Measurements from ENCODE around the gene APBA1. TPM values are rescaled to one million over a fixed set of nuclear protein-coding genes. Genes with fewer than 3 reads are reported as not detected.

Gene APBA1
- total RNA-seq, 2 experiments from 2014 or later, result 0.47 to 1.4 TPM

DNA sequence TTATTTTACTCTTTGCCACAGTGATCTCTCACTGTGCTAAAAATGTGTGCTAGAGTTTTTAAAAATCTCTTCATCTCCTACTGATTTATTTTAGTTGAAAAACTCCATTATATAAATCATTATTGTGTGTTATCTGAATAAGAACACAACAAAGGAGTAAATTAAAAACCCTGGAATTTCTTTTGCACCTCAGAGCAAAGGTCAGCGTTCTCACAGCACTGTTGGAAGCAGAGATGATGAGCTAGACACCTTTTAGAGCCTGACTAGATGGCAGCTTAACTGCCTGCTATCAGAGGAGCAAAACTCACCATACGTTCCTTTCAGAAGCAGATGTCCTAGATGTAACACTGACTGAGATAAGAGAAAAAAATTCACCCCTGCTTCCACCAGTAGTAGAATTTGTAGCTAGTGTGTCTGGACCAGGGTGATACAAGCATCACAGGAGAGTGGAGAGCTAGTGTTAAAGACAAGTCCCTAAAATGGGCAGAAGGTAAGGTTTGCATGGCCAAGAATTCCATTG, 200.0 kb downstream of the APBA1 start:
- no peak for DNase-seq
- Mint-ChIP-seq H3K36me3 (ENCODE audit: low read depth) (no peaks in the 10 kb centered on the region), H3K4me3 (no peak overlapping the region), H3K9me3 (no peaks in the 10 kb centered on the region), H3K27ac (no peak overlapping the region), H3K4me1 (ENCODE audit: low read depth) (peaks cover 24% of the 10 kb centered on the region), H3K27me3 (peaks cover 9% of the 10 kb centered on the region)
- TF ChIP-seq, protein P1, sequence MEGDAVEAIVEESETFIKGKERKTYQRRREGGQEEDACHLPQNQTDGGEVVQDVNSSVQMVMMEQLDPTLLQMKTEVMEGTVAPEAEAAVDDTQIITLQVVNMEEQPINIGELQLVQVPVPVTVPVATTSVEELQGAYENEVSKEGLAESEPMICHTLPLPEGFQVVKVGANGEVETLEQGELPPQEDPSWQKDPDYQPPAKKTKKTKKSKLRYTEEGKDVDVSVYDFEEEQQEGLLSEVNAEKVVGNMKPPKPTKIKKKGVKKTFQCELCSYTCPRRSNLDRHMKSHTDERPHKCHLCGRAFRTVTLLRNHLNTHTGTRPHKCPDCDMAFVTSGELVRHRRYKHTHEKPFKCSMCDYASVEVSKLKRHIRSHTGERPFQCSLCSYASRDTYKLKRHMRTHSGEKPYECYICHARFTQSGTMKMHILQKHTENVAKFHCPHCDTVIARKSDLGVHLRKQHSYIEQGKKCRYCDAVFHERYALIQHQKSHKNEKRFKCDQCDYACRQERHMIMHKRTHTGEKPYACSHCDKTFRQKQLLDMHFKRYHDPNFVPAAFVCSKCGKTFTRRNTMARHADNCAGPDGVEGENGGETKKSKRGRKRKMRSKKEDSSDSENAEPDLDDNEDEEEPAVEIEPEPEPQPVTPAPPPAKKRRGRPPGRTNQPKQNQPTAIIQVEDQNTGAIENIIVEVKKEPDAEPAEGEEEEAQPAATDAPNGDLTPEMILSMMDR (IDR thresholded peaks at IDR 0.05), result no peak
- Histone ChIP-seq H3K4me1 (ENCODE audit: insufficient read depth, low read length) (peaks cover 21% of the 10 kb centered on the region), H3K36me3 (ENCODE audit: insufficient read depth, low read length) (no peaks in the 10 kb centered on the region), H3K9me3 (ENCODE audit: control insufficient read depth in 1 of 2, insufficient read depth in 1 of 2, low read length in 2 of 2) (no peaks in the 10 kb centered on the region), H3K27ac (ENCODE audit: low read depth in 1 of 2, low read length in 2 of 2) (no peak overlapping the region), H3K27me3 (ENCODE audit: control insufficient read depth in 1 of 2, insufficient read depth in 2 of 2, low read length in 2 of 2) (no peaks in the 10 kb centered on the region), H3K4me3 (ENCODE audit: low read length) (no peak overlapping the region)
- intact Hi-C loops (cut with DNase I, micrococcal nuclease), result no loop called here
- no peak for ATAC-seq (ENCODE audit: poor library complexity)
- CTCF ChIA-PET, result no interaction called here
- POLR2A ChIA-PET, result no interaction called here

- intact Hi-C loops (cut with DNase I, micrococcal nuclease), result no loop called here
- Mint-ChIP-seq H3K27ac (no peak overlapping the region), H3K36me3 (ENCODE audit: low read depth) (no peaks in the 10 kb centered on the region), H3K9me3 (no peaks in the 10 kb centered on the region), H3K4me1 (ENCODE audit: low read depth) (peaks cover 22% of the 10 kb centered on the region), H3K27me3 (peaks cover 9% of the 10 kb centered on the region), H3K4me3 (no peak overlapping the region)
- peaks cover 16% of the 10 kb centered on the region for H3K4me1 ChIP-seq (ENCODE audit: insufficient read depth, low read length)
- DNase-seq, result no peak
- no peaks in the 10 kb centered on the region for H3K27me3 ChIP-seq (ENCODE audit: control insufficient read depth in 1 of 2, insufficient read depth in 2 of 2, low read length in 2 of 2)
- H3K27ac ChIP-seq (ENCODE audit: low read depth in 1 of 2, low read length in 2 of 2), result no peak overlapping the region
- TF ChIP-seq, protein P1 (IDR thresholded peaks at IDR 0.05), result no peak
- CTCF ChIA-PET, result no interaction called here
- H3K36me3 ChIP-seq (ENCODE audit: insufficient read depth, low read length), result no peaks in the 10 kb centered on the region
- H3K9me3 ChIP-seq (ENCODE audit: control insufficient read depth in 1 of 2, insufficient read depth in 1 of 2, low read length in 2 of 2), result no peaks in the 10 kb centered on the region
- H3K4me3 ChIP-seq (ENCODE audit: low read length), result no peak overlapping the region
- POLR2A ChIA-PET, result no interaction called here
- ATAC-seq (ENCODE audit: poor library complexity), result no peak
Measured at GRCh38 chr9:69471433-69471832, 200.7 kb downstream of the APBA1 start.

GRCh38 chr9:69470186-69470977, 201.8 kb downstream of the APBA1 start:
- Mint-ChIP-seq H3K27me3 (peaks cover 6% of the 10 kb centered on the region), H3K4me1 (ENCODE audit: low read depth) (peaks cover 12% of the 10 kb centered on the region), H3K4me3 (no peak overlapping the region), H3K9me3 (no peaks in the 10 kb centered on the region), H3K27ac (no peak overlapping the region), H3K36me3 (ENCODE audit: low read depth) (no peaks in the 10 kb centered on the region)
- POLR2A ChIA-PET, result no interaction called here
- no peaks in the 10 kb centered on the region for H3K9me3 ChIP-seq (ENCODE audit: control insufficient read depth in 1 of 2, insufficient read depth in 1 of 2, low read length in 2 of 2)
- no peaks in the 10 kb centered on the region for H3K27me3 ChIP-seq (ENCODE audit: control insufficient read depth in 1 of 2, insufficient read depth in 2 of 2, low read length in 2 of 2)
- TF ChIP-seq, protein P1 (IDR thresholded peaks at IDR 0.05), result no peak
- DNase-seq (no peak), ATAC-seq (ENCODE audit: poor library complexity) (no peak)
- H3K4me3 ChIP-seq (ENCODE audit: low read length), result no peak overlapping the region
- intact Hi-C loops (cut with DNase I, micrococcal nuclease), result no loop called here
- peaks cover 8% of the 10 kb centered on the region for H3K4me1 ChIP-seq (ENCODE audit: insufficient read depth, low read length)
- no peak overlapping the region for H3K27ac ChIP-seq (ENCODE audit: low read depth in 1 of 2, low read length in 2 of 2)
- H3K36me3 ChIP-seq (ENCODE audit: insufficient read depth, low read length), result no peaks in the 10 kb centered on the region
- CTCF ChIA-PET, result no interaction called here

All from CD4-positive, alpha-beta T cell (primary cell).